GM18858 (cell line): Measurements from ENCODE around the gene NAT8L.

ENCODE experiments used
- ATAC-seq: cut with Tn5 transposase; IDR thresholded peaks from one replicate; pipeline ENCODE4 v1.9.1; 2021; ENCODE audit not compliant: unreplicated experiment

The NAT8L gene

DNA sequence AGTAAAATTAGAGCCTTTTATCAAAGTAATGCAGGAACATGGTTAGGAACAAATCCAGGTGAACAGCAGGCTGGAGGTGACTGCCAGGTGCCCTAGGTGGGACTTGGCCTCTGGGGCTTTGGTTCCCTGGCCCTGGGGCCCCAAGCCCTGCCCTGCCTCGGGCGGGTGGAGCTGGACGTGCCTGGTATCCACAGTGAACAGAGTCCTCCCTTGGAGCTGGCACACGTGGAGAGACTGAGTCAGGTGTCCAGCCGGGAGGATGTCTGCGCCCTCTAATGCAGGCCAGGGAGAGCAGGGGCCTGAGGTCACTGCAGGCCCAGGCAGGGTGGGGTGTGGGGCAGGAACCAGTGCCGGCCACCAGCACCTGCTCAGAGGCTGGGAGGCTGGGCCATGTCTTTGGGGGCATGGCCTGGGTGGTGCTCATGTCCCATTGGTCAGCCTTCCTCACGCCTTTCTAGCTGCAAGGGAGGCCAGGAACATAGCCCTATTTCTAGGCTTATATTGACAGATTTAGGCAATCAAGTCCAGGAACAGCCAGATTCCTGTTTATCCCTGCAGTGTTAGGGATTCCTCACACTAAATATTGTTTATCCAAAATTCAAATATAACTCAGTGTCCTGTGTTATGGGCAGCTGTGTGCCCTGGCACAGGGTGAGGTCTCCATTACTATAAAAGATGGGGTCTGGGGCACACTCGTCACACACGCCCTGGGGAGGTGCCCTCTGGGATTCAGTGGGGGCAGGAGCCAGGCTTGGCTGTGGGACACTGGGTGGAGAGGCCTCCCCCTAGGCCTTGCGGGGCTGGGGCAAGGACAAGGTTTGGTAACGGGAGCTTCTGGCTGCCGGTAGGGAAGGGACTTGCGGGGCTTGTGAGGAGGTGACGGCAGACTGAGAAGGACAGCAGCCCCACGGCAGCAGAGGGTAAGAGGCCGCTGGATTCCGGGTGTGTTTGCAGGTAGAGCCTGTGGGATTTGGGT lies 14.3 kb upstream of the NAT8L start:
- ATAC-seq: no peak

GRCh38 chr4:2045518-2045951 lies 13.6 kb upstream of the NAT8L start:
- ATAC-seq: no peak

- ATAC-seq: no peak
Measured at GRCh38 chr4:2046031-2046961, 12.8 kb upstream of the NAT8L start.

DNA sequence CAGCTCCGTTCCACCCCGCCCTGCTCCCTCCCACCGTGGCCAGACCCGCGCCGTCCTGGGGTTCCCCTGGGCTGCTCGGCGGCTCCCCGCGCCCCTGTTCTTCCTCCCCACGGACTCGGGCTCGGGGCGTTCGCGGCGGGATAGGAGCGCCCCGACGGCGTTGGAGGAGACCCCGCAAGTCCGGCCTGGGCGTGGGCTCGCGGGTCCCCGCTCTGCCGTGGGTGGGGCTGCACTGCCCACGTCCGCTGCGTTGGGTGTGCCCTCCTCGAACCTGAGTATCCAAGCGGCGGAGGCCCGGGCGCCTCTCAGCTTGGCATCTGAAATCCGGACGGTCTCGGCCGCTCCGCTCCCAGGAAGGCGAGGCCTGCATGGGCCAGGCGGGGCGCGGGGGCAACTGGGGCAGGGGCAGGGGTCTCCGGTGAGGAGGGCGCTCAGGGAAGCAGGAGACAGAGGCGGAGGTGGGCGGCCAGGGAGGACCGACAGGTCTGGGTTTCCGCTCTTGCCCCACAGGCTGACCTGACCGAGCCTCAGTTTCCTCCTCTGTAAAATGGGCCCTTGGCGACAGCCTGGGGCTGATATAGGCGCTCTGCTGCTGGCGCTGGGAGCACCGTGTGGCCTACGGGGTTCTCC lies 12.0 kb upstream of the NAT8L start:
- ATAC-seq: no peak

- no peak for ATAC-seq
Measured at GRCh38 chr4:2047781-2048581, 11.1 kb upstream of the NAT8L start.

- ATAC-seq: no peak
Measured at GRCh38 chr4:2048831-2049230, 10.3 kb upstream of the NAT8L start.

- ATAC-seq: no peak
Measured at GRCh38 chr4:2049381-2049780, 9.7 kb upstream of the NAT8L start.

GRCh38 chr4:2049811-2050210 lies 9.3 kb upstream of the NAT8L start:
- no peak for ATAC-seq

DNA sequence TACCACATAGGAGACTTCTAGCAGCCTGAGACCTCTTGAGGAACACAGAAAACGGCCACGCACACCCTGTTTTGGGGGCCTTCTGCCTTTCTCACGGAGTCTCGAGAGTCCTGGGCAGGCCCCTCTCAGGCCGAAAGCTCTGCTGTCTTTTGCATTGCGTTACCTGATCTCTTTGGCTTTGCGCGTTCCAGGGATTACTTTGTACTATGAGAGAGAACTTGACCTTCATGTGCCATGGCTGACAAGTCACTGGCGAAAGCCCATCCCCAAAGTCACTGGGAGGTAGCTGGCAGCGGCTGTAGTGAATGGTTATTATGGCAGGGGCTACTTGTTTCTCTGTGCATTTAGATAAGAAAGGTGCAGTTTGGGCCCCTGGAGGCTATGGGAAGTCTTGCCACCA lies 8.0 kb upstream of the NAT8L start:
- ATAC-seq: no peak

DNA sequence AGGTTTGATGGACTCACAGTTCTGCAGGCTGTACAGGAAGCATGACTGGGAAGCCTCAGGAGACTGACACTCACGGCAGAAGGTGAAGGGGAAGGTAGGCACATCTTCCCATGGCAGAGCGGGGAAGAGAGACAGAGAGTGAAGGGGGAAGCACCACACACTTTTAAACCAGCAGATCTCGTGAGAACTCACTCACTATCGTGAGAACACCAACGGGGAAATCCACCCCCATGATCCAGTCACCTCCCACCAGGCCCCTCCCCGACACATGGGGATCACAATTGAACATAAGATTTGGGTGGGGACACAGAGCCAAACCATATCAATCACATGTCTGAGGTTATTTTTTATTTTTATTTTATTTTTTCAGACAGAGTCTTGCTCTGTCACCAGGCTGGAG lies 4.9 kb upstream of the NAT8L start:
- ATAC-seq: no peak

DNA sequence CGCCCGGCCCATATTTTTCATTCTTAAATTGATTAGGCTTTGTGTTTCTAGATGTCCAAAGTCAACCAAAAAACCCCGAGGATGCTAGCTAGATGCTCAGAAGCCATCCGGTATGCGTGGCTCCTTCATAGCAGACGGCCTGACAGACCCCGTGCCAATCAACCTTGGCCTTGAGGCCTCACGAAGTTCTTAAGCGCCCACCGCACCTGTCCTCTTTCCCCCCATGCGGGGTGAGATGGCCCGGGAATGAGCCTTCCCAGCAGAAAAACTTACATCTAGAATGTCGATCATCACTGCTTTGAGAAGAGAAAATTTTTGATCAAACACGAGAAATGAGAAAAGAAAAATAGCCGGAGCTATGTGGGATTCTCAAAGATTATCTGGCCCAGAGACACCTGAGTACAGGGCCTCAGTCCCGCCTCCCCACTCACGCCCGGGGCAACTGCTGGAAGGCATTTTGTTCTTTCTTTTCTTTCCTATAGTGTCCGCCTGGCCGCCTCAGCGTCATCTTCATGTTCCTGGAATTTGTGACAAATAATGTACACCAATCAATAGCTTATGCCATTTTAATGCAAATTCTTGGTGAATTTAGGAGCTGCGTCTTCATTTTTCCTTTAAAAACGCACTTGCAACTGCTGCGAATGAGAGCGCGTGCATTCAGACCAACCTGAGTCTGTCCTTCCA lies 1.6 kb upstream of the NAT8L start:
- ATAC-seq: no peak

DNA sequence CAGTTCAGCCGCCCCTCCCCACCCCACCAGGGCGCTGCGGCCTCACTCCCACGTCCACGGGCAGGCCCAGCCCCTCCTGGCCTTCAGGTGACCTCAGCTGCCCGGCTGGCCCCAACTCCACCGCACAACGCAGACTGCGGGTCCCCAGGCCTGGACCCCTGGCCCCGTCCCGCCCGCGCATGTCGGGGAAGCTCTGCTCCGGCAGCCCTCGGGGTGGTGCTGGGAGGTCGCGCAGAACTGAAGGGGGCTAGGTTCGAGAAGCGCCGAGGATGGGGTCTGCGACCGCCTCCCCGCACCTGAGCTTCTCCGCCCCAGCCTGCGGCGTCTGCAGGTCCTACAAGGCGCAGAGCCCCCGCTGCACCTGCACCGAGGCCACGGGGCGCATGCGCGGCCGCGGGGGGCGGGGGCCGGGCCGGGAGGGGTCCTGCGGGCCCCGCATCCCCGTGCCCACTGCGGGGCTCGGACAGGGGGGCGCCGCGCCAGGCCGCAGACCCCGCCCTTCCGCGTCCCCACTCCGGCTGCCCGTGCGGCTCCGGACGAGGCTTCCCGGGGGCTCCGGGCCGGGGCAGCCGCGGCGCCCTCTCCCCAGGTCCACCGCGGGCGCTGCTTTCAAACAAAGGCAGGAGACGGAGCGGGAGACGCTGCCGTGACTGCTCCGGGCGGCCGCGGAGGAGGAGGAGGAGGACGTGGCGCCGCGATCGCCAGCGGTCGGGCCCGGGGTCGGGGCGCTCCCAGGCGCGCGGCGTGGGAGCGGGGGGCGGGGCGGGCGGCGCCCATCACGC lies 672 bp upstream of the NAT8L start:
- ATAC-seq: no peak

GRCh38 chr4:2059726-2060602 lies 837 bp downstream of the NAT8L start:
- no peak for ATAC-seq

DNA sequence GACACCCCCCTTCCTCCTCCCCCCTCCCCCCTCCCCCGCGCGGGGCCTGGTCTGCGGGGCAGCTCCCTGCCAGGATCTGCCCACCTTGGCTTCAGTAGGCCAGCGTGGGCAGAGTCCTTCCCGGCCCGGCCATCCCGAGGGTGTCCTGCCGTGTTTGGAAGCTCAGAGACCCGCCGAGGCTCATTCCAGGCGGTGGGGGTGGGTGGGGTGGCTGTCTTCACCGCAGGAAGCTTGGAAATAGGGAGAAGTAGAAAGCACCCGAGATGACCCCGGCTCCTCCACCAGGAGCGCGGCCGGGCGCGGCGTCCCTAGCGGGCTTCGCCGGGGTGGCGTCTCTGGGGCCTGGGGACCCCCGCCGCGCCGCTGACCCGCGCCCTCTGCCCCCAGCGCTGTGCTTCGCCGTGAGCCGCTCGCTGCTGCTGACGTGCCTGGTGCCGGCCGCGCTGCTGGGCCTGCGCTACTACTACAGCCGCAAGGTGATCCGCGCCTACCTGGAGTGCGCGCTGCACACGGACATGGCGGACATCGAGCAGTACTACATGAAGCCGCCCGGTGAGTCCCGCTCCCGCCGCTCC lies 1.6 kb downstream of the NAT8L start:
- ATAC-seq: no peak

- no peak for ATAC-seq
Measured at GRCh38 chr4:2061186-2062131, 2.3 kb downstream of the NAT8L start.

GRCh38 chr4:2062168-2062807 lies 3.2 kb downstream of the NAT8L start:
- ATAC-seq: no peak
